Fibroblast of lung (primary cell): ENCODE results near the gene KCNIP4.

Experiments used
- CTCF ChIP-seq, 2 donors: IDR thresholded peaks in 1 of 2; conservative IDR thresholded peaks in 1 of 2; 1 replicate in 1 of 2; 2 replicates in 1 of 2; pipeline ENCODE4 v1.5.1; 2011 to 2012; ENCODE audit warnings: low read length in 2 of 2, control low read depth in 1 of 2, inconsistent platforms in 1 of 2, low read depth in 1 of 2, mild to moderate bottlenecking in 1 of 2
- EZH2 ChIP-seq: IDR thresholded peaks from 2 replicates; pipeline ENCODE4 v1.5.1; 2012; ENCODE audit warnings: low read length, control low read depth, mild to moderate bottlenecking; ENCODE audit errors: missing control alignments

GRCh38 chr4:20840648-20841190 lies 1107.9 kb downstream of the KCNIP4 start:
- TF ChIP-seq CTCF (conservative IDR thresholded peaks at IDR 0.05 in 1 of 2, IDR thresholded peaks at IDR 0.05 in 1 of 2; ENCODE audit: low read depth in 1 of 2, low read length in 2 of 2) (no peak), EZH2 (no peak)
